BE2C (cell line): ENCODE measurements around the gene THEM4.
A peak's percentile ranks its signal among the peaks of the same experiment; 100 is the strongest.
"Not testable (repeated sequence)": the region's sequence is repeated elsewhere in the genome, so short reads cannot be mapped to it uniquely, and the experiment has no call there.

Experiments
- DNase-seq: peaks from one replicate; pipeline ENCODE4 v3.0.0-alpha.2; 2020
- H3K27me3 ChIP-seq: fragments of 250-450 bp; sonication (Bioruptor Pico); 2 replicates; pipeline ENCODE4 v1.5.1; 2020; ENCODE audit warnings: mild to moderate bottlenecking
- H3K36me3 ChIP-seq: fragments of 250-450 bp; sonication (Bioruptor Pico); 2 replicates; pipeline ENCODE4 v1.5.1; 2020; ENCODE audit warnings: mild to moderate bottlenecking
- H3K4me1 ChIP-seq: fragments of 250-450 bp; sonication (Bioruptor Pico); 2 replicates; pipeline ENCODE4 v1.5.1; 2020
- H3K4me3 ChIP-seq: 2 replicates; pipeline ENCODE4 v1.5.1; 2011; ENCODE audit warnings: low read depth, low read length
- H3K9me3 ChIP-seq: fragments of 250-450 bp; sonication (Bioruptor Pico); 2 replicates; pipeline ENCODE4 v1.5.1; 2020
- CTCF ChIP-seq: IDR thresholded peaks from 2 replicates; pipeline ENCODE4 v1.5.1; 2012; ENCODE audit warnings: mild to moderate bottlenecking, low read depth, low read length

The THEM4 gene

GRCh38 chr1:151902858-151903257 is 6.5 kb downstream of the THEM4 start:
- Histone ChIP-seq H3K27me3 (no peaks in the 10 kb centered on the region), H3K4me1 (peaks cover 3% of the 10 kb centered on the region), H3K4me3 (no peak overlapping the region), H3K36me3 (peaks cover 7% of the 10 kb centered on the region), H3K9me3 (peaks cover 5% of the 10 kb centered on the region)
- no peak for DNase-seq
- no peak for TF ChIP-seq CTCF

GRCh38 chr1:151900804-151901203 is 8.5 kb downstream of the THEM4 start:
- not testable (repeated sequence) for H3K4me3 ChIP-seq, DNase-seq, H3K4me1 ChIP-seq, H3K36me3 ChIP-seq, H3K9me3 ChIP-seq, H3K27me3 ChIP-seq

- DNase-seq: peak; percentile 34
- H3K36me3 ChIP-seq: no peaks in the 10 kb centered on the region; the same call in 1 of the 2 replicates
- H3K4me3 ChIP-seq: no peak overlapping the region
- no peaks in the 10 kb centered on the region for H3K27me3 ChIP-seq
- H3K9me3 ChIP-seq: no peaks in the 10 kb centered on the region; the same call in none of the 2 replicates
- H3K4me1 ChIP-seq: no peaks in the 10 kb centered on the region; the same call in 1 of the 2 replicates
- TF ChIP-seq CTCF: no peak
Measured at GRCh38 chr1:151898519-151898991, 10.8 kb downstream of the THEM4 start.

- no peak for TF ChIP-seq CTCF
- no peaks in the 10 kb centered on the region; the same call in 1 of the 2 replicates for H3K36me3 ChIP-seq
- no peaks in the 10 kb centered on the region for H3K27me3 ChIP-seq
- DNase-seq: no peak
- H3K4me3 ChIP-seq: no peak overlapping the region
- H3K9me3 ChIP-seq: no peaks in the 10 kb centered on the region; the same call in none of the 2 replicates
- no peaks in the 10 kb centered on the region; the same call in 1 of the 2 replicates for H3K4me1 ChIP-seq
Measured at GRCh38 chr1:151897991-151898431, 11.3 kb downstream of the THEM4 start.

GRCh38 chr1:151893176-151893924 is 16.0 kb downstream of the THEM4 start:
- Histone ChIP-seq H3K9me3 (no peaks in the 10 kb centered on the region; the same call in 1 of the 2 replicates), H3K27me3 (no peaks in the 10 kb centered on the region), H3K4me3 (no peak overlapping the region), H3K36me3 (peaks cover 18% of the 10 kb centered on the region), H3K4me1 (no peaks in the 10 kb centered on the region; the same call in 1 of the 2 replicates)
- DNase-seq: no peak
- no peak for TF ChIP-seq CTCF

GRCh38 chr1:151892190-151892589 is 17.1 kb downstream of the THEM4 start:
- no peak for TF ChIP-seq CTCF
- H3K4me3 ChIP-seq: no peak overlapping the region
- H3K36me3 ChIP-seq: peaks cover 21% of the 10 kb centered on the region
- no peaks in the 10 kb centered on the region for H3K27me3 ChIP-seq
- H3K4me1 ChIP-seq: no peaks in the 10 kb centered on the region
- DNase-seq: no peak
- H3K9me3 ChIP-seq: no peaks in the 10 kb centered on the region; the same call in 1 of the 2 replicates
